ENCODE data around the gene RALGAPB.
"Not testable (repeated sequence)": the region's sequence is repeated elsewhere in the genome, so short reads cannot be mapped to it uniquely, and the experiment has no call there.

The RALGAPB gene

GRCh38 chr20:38499366-38499765, 26.7 kb downstream of the RALGAPB start:
- no peak for FAIRE-seq

DNA sequence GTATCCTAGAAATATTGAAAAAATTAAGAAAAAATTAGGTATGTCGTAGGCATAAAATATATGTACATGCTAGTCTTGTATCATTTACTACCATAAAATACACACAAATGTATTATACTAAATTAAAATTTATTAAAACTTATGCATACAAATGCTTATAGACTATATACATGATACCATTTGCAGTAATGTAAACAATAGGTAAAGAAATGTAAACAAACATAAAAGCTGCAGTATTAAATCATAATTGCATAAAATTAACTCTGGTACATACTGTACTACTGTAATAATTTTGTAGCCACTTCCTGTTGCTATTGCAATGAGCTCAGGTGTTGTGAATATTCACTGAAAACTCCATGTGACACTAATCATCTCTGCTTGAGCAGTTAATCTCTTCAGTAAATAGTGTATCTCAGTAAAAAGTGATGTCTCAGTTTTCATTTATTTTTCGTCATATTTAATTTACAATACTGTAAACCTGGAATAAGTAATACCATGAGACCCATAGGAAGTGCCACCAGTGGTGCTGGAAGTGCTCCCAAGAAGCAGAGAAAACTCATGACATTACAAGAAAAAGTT, 29.3 kb downstream of the RALGAPB start:
- FAIRE-seq = no peak

- no peak for FAIRE-seq
Measured at GRCh38 chr20:38504368-38505090, 31.9 kb downstream of the RALGAPB start.

- no peak for FAIRE-seq
Measured at GRCh38 chr20:38505091-38505455, 32.4 kb downstream of the RALGAPB start.

- FAIRE-seq = not testable (repeated sequence)
Measured at GRCh38 chr20:38511726-38512125, 39.1 kb downstream of the RALGAPB start.

- FAIRE-seq = no peak
Measured at GRCh38 chr20:38514185-38514584, 41.5 kb downstream of the RALGAPB start.

- no peak for FAIRE-seq
Measured at GRCh38 chr20:38514947-38515346, 42.3 kb downstream of the RALGAPB start.

DNA sequence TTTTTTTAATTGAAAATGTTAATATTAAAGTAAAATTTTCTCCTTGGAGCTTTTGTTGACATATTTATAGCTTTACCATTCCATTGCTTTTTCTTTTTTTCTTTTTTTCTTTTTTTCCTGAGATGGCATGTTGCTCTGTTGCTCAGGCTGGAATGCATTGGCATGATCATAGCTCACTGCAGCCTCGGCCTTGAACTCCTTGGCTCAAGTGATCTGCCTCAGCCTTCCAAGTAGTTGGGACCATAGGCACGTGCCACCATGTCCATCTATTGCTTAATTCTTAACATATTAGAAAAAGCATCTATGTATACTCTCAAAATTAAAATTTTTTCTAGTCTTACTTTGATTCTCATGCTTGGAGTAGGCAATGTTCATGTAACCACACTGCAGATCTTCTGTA, 43.0 kb downstream of the RALGAPB start:
- no peak for FAIRE-seq

DNA sequence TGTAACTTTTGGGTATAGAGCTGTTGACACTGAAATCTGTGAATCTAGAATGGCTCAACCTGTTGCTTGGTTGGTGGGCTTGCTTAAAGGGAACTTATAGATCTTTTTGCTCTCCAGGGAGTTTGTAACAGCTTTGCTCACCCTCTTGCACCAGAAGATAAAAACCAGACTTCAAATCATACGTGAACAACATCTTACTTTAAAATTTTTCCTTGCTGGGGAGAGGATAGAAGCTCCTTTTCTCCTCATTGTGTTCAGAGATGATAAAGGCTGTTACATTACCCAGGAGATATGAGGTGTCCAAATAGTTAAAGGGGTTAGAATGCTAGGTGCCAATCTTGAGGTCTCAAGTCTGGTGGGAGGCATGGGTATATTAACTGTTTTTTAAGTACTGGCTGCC, 46.8 kb downstream of the RALGAPB start:
- FAIRE-seq = no peak

DNA sequence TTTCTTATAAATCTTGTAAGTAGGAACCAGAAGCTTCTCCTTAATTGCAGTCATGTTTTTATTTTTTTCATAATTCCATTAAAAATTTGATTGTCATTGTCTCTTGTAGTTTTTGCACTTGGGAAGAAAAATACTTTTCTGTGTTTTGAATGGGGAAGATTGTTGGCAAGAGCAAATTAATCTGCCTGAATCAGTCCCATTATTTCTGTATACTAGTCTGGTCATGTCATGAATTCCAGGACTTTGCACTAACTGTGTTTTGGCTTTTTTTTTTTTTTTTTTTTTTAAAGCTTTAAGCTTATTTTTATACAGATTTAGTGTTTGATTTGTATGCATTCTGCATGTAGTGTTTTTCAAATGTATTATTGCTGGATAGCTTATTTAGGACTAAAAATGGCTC, 47.6 kb downstream of the RALGAPB start:
- FAIRE-seq = no peak

- FAIRE-seq = no peak
Measured at GRCh38 chr20:38523697-38524096, 51.1 kb downstream of the RALGAPB start.

GRCh38 chr20:38528167-38528566, 55.5 kb downstream of the RALGAPB start:
- peak; percentile 35 for FAIRE-seq

- FAIRE-seq = no peak
Measured at GRCh38 chr20:38531021-38531420, 58.4 kb downstream of the RALGAPB start.

DNA sequence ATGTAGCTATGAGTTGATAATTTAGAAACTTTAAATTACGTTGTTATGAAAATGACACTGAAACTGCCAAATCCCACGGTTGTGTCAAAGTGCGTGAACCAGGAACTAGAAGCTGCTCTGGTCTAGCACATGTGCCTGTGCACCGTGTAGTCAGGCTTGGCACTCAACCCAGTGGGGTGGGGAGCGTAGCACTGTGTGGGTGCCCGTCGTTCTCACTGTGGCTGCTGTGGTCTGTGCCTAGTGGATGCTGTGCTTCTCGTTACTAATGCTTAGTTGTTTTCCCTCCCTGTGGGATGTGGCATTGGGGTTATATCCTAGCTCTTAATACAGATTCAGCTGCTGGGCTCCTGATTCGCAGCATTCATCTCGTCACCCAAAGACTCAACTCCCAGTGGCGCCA, 62.1 kb downstream of the RALGAPB start:
- FAIRE-seq = no peak

GRCh38 chr20:38536310-38536709, 63.7 kb downstream of the RALGAPB start:
- no peak for FAIRE-seq

DNA sequence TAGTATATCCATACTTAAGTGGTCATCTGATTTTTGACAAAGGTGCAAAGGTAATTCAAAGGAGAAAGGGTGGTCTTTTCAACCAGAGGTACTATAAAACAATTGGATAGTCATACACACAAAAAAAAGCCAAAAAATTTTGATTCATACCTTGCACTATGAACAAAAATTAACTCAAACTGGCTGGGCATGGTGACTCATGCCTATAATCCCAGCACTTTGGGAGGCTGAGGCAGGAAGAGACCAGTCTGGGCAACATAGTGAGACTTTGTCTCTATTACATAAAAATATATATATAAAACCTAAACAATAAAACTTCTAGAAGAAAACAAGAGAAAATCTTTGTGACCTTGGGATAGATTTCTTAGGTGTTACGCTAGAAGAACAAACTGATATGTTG, 64.5 kb downstream of the RALGAPB start:
- FAIRE-seq = no peak

- no peak for FAIRE-seq
Measured at GRCh38 chr20:38538789-38539188, 66.1 kb downstream of the RALGAPB start.

DNA sequence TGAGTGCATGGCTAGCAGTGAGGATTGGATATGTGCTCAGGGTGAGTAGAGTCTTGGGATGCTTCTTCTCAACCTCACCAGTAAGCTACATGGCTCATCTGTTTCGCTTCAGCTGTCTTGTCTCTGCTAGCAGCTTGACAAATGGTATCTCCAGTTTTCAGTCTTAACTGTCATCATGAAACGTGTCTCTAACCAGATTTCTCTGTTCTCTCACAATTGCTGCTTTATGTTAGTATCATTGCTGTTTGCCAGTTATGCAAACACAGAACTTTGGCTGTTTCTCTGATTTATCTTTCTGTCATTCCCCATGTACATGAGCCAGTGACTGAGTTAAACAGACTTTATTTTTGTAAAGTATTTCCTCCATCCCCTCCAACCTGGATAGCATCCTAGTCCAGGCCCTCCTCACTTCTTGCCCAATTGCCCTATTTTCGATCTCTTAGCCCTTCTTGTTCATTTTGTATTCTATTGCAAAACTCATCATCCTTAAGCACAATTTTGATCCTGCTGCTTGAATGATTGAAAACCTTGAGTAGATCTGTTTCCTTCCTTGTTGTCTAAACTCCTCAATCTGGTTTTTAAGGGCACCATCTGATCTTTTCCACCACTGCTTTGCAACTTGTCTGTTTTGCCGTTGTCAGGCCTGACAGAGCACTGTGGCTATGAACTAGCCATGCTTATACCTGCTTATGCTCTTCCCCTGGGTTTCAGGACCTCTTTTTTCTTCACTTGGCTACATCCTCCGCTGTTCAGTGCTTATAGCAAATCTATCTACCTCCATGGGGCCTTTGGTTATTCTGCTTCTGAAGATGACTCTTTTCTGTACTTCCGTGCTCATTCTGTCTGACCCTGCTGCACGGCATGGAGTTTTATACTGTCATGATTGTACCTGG, 70.6 kb downstream of the RALGAPB start:
- FAIRE-seq = no peak

GRCh38 chr20:38545771-38546170, 73.1 kb downstream of the RALGAPB start:
- no peak for FAIRE-seq

DNA sequence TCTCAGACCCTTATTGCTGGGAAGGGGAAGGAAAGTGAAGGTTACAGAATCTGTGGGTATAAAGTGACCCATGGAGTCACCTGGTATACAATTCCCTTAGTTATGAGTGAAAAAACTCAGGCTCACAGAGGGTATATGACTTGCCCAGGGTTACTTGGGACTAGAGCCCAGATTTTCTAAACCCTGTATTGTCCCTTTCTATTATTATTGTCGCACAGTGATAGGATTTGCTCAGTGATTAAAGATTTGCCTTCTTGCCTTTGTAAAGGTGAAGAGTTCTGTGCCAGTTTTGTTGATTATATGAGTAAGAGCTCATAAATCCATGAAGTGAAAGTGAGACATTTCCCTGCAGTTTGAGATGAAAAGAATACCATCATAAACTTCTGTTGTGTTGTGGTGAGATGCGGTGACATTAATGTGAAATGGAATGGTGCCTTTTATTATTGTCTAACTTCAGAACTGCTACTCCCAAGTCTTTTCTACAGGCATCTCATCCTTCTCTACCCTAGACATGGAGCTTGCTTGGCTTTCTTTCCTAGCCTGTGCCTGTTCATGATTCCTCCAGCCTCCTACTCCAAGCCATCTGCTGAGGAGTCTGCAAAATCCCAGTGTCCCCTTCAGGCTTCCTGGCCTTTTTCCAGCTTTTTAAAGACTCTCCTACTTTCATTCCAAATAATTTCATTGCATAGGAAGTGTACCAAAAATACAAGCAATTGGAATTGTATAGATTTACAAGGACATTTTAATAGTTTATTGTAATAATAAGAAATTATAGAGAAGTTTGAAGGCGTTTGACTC, 74.8 kb downstream of the RALGAPB start:
- FAIRE-seq = no peak

GRCh38 chr20:38548356-38549083, 75.9 kb downstream of the RALGAPB start:
- no peak for FAIRE-seq

DNA sequence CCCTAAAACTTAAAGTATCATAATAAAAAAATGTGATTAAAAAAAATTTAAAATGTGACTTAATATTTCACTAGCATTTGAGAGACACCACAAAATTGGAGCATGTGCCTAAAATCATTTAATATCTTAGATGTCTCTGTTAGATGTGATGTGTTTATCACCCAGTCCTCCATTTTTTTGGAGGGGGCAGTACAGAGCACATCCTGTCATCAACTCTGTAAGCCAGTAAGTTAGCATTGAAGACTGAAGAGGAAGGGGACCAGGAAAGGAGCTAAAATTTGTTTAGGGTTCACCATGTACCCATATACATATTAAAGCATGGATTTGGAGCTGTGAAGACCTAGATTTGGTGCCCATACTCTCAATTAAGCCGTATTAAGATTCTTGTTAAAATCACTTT, 77.6 kb downstream of the RALGAPB start:
- FAIRE-seq = no peak
